ENCODE measurements around the gene FBLN1. TPM values are rescaled to one million over a fixed set of nuclear protein-coding genes. Genes with fewer than 3 reads are reported as not detected.
A peak's percentile ranks its signal among the peaks of the same experiment; 100 is the strongest.

FBLN1 gene
- total RNA-seq, 4 donors from 2014 or later = 48.6 to 92.1 (median 68.9) TPM

DNA sequence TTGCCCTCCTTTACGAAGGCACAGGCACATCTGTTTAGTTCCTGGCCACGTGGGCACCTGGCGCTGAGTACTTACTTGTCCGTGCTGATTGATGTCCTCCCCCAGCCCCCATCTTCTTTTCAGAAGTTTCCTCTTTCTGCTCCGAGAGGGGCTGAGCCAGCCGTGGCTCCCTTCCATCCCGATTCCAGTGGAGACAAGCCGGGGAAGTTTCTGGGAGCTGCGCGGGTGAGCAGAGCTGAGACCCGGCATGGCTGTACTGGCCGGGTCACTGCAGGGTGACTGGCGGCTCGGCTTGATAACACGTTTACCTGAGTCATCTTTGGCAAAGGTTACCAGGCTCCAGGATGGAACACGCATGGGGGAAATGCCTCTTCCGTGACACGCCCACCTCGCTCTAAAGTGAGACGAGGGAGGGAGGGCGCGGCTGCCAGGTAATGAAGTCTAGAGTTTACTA is 123.5 kb downstream of the FBLN1 start:
- Histone ChIP-seq H3K9me3 (no peaks in the 10 kb centered on the region), H3K36me3 (no peaks in the 10 kb centered on the region), H3K27me3 (peaks cover 26% of the 10 kb centered on the region), H3K4me1 (peaks cover 0 to 4% (median 0%) of the 10 kb centered on the region in 4 donors), H3K27ac (no peak overlapping the region), H3K4me3 (no peak overlapping the region)
- no peak for TF ChIP-seq POLR2A (IDR thresholded peaks at IDR 0.05)
- TF ChIP-seq, protein P1, sequence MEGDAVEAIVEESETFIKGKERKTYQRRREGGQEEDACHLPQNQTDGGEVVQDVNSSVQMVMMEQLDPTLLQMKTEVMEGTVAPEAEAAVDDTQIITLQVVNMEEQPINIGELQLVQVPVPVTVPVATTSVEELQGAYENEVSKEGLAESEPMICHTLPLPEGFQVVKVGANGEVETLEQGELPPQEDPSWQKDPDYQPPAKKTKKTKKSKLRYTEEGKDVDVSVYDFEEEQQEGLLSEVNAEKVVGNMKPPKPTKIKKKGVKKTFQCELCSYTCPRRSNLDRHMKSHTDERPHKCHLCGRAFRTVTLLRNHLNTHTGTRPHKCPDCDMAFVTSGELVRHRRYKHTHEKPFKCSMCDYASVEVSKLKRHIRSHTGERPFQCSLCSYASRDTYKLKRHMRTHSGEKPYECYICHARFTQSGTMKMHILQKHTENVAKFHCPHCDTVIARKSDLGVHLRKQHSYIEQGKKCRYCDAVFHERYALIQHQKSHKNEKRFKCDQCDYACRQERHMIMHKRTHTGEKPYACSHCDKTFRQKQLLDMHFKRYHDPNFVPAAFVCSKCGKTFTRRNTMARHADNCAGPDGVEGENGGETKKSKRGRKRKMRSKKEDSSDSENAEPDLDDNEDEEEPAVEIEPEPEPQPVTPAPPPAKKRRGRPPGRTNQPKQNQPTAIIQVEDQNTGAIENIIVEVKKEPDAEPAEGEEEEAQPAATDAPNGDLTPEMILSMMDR (IDR thresholded peaks at IDR 0.05) = no peak
- no peak for TF ChIP-seq EP300 (IDR thresholded peaks at IDR 0.05; ENCODE audit: low read depth)
- no peak for TF ChIP-seq POLR2AphosphoS5 (IDR thresholded peaks at IDR 0.05)
- peak; percentile 80 for DNase-seq
- intact Hi-C loops (cut with DNase I; ENCODE audit: low total_unique reads) = no loop called here
- WGBS, 2 donors (ENCODE audit: low coverage in 1 of 2) = 48% methylated on average over 22 of the region's 22 CpGs; no CpG with 5 or more reads in 1 of the 2 donors
- in situ Hi-C loops (cut with MboI; ENCODE audit: low pct_ligation_motif_present in 1 of 4, low pct_unique_long_range_greater_than_20kb in 1 of 4, low sequenced_read_pairs in 3 of 4) = no loop called here

DNA sequence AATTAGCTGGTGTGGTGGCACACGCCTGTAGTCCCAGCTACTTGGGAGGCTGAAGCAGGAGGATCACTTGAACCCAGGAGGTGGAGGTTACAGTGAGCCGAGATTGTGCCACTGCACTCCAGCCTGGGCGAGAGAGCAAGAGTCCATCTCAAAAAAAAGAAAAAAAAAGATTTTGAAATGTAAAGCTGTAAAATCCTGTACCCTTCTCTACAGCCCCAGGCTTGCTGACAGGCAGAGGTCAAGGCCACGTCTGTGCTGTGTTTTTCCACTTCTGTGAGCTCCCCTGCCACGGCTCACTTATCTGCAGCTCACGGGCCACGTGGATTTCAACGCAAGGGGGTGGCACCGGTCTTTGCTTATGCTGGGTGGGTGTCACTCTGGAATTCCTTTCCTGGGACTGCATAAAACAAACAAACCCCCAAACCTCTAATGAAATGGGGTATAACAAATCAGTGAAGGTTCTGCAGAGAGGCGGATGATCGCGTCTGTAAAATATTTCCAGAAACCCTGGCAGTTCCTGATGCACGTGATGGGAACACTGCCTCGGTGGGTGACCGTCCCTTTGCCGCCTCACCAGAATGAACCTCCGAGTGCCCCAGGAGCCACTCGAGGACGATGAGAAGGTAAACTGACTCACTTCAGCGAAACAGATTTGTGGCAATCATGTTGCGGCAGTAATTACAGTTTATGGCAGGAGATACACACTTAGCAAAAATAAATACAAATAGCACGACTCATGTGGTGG is 125.0 kb downstream of the FBLN1 start:
- TF ChIP-seq POLR2A (IDR thresholded peaks at IDR 0.05) (no peak), EP300 (IDR thresholded peaks at IDR 0.05; ENCODE audit: low read depth) (no peak), POLR2AphosphoS5 (IDR thresholded peaks at IDR 0.05) (no peak)
- TF ChIP-seq, protein P1 (IDR thresholded peaks at IDR 0.05) = no peak
- no peaks in the 10 kb centered on the region for H3K36me3 ChIP-seq
- H3K9me3 ChIP-seq = no peaks in the 10 kb centered on the region
- H3K27ac ChIP-seq = no peak overlapping the region
- no peak overlapping the region for H3K4me3 ChIP-seq
- WGBS, 2 donors (ENCODE audit: low coverage in 1 of 2) = 81% methylated on average over 22 of the region's 22 CpGs; no CpG with 5 or more reads in 1 of the 2 donors
- in situ Hi-C loops (cut with MboI; ENCODE audit: low pct_ligation_motif_present in 1 of 4, low pct_unique_long_range_greater_than_20kb in 1 of 4, low sequenced_read_pairs in 3 of 4) (no loop called here), intact Hi-C loops (cut with DNase I; ENCODE audit: low total_unique reads) (no loop called here)
- no peak for DNase-seq
- H3K27me3 ChIP-seq = peaks cover 39% of the 10 kb centered on the region
- peaks cover 0 to 4% (median 0%) of the 10 kb centered on the region in 4 donors for H3K4me1 ChIP-seq

DNA sequence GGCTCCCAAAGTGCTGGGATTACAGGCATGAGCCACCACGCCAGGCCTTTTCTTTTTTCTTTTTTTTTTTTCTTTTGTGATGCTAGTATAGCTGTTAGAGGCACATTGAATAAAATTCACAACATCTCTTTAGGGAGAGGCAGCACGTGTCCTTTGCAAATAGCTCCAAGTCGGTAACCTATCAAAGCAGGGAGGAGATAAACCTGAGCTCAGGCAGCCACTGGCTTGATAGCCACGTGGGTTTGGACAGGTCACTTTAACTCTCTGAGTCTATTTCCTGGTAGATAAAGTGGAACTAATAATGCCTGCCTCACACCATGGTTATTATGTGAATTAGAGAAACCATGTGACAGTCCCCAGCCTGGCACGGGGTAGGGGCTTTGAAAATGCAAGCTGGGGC is 125.8 kb downstream of the FBLN1 start:
- Histone ChIP-seq H3K4me1 (peaks cover 0 to 4% (median 0%) of the 10 kb centered on the region in 4 donors), H3K36me3 (no peaks in the 10 kb centered on the region), H3K27ac (no peak overlapping the region), H3K9me3 (no peaks in the 10 kb centered on the region), H3K4me3 (no peak overlapping the region), H3K27me3 (peaks cover 41% of the 10 kb centered on the region)
- 64 to 72% methylated on average over 3 to 5 of the region's 5 CpGs for WGBS, 2 donors (ENCODE audit: low coverage in 1 of 2)
- intact Hi-C loops (cut with DNase I; ENCODE audit: low total_unique reads) = no loop called here
- TF ChIP-seq EP300 (IDR thresholded peaks at IDR 0.05; ENCODE audit: low read depth) = no peak
- no peak for TF ChIP-seq POLR2A (IDR thresholded peaks at IDR 0.05)
- no peak for TF ChIP-seq POLR2AphosphoS5 (IDR thresholded peaks at IDR 0.05)
- TF ChIP-seq, protein P1 (IDR thresholded peaks at IDR 0.05) = no peak
- in situ Hi-C loops (cut with MboI; ENCODE audit: low pct_ligation_motif_present in 1 of 4, low pct_unique_long_range_greater_than_20kb in 1 of 4, low sequenced_read_pairs in 3 of 4) = no loop called here
- DNase-seq = no peak

DNA sequence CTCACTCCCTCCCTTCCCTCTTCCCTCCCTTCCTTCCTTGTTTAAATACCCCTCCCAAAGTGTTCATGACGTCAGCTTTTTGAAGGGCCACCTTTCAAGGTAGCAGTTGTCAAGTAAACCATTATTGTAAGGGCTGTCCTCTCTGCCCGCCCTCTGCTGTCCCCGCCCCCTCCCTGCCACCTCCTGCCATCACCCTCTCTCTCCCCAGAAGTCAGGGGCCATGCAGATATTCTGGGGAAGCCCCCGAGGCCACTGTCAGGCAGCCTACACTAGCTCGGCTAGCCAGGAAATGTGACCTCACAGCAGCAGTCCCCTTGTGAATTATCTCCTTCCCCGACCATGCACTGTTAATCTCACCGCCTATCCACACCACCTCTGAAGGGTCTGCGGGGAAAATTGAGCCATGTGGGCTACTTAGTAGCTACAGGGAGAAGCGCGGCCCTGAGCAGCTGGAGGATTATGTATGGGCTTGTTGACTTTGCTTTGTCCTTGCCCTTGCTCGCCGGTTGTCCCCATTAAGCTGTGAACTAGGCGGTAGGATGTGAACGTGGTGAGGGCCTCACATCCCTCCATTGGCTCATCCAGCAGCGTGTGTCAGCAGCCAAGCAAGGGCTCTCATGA is 126.9 kb downstream of the FBLN1 start:
- WGBS, 2 donors (ENCODE audit: low coverage in 1 of 2) = 62% methylated on average over 15 of the region's 15 CpGs; no CpG with 5 or more reads in 1 of the 2 donors
- H3K27me3 ChIP-seq = peaks cover 42% of the 10 kb centered on the region
- no peaks in the 10 kb centered on the region for H3K9me3 ChIP-seq
- in situ Hi-C loops (cut with MboI; ENCODE audit: low pct_ligation_motif_present in 1 of 4, low pct_unique_long_range_greater_than_20kb in 1 of 4, low sequenced_read_pairs in 3 of 4) = loop anchor here in 1 of 4 donors (10.0 kb wide), 1 partner anchor 355 kb away; no protein-coding TSS in a partner anchor
- H3K36me3 ChIP-seq = no peaks in the 10 kb centered on the region
- DNase-seq = no peak
- no peak overlapping the region for H3K4me3 ChIP-seq
- no peak overlapping the region for H3K27ac ChIP-seq
- intact Hi-C loops (cut with DNase I; ENCODE audit: low total_unique reads) = no loop called here
- peaks cover 0 to 4% (median 0%) of the 10 kb centered on the region in 4 donors for H3K4me1 ChIP-seq
- TF ChIP-seq POLR2AphosphoS5 (IDR thresholded peaks at IDR 0.05) (no peak), EP300 (IDR thresholded peaks at IDR 0.05; ENCODE audit: low read depth) (no peak), POLR2A (IDR thresholded peaks at IDR 0.05) (no peak)
- TF ChIP-seq, protein P1 (IDR thresholded peaks at IDR 0.05) = no peak

All from transverse colon (tissue), 4 donors.